ENCODE results near the gene PIGL.

Gene PIGL

GRCh38 chr17:16262201-16262600, 45.2 kb downstream of the PIGL start:
- Histone ChIP-seq H2AFZ (ENCODE audit: low read length) (no peak overlapping the region), H4K20me1 (ENCODE audit: insufficient read depth, low read length) (no peaks in the 10 kb centered on the region)

GRCh38 chr17:16267174-16267573, 50.2 kb downstream of the PIGL start:
- no peaks in the 10 kb centered on the region for H4K20me1 ChIP-seq (ENCODE audit: insufficient read depth, low read length)
- no peaks in the 10 kb centered on the region for H3K9me2 ChIP-seq (ENCODE audit: low read depth, low read length)
- no peak overlapping the region for H3K4me2 ChIP-seq (ENCODE audit: low read length)
- no peaks in the 10 kb centered on the region for H3K9me3 ChIP-seq (ENCODE audit: low read length)
- H3K4me1 ChIP-seq (ENCODE audit: insufficient read depth, low read length, severe bottlenecking) = peaks cover 15% of the 10 kb centered on the region
- no peak overlapping the region for H3K4me3 ChIP-seq (ENCODE audit: low read depth, low read length, poor library complexity, severe bottlenecking)
- H3K27ac ChIP-seq (ENCODE audit: low read depth, low read length, poor library complexity, severe bottlenecking) = peak overlapping the region; percentile 76
- H3K36me3 ChIP-seq (ENCODE audit: insufficient read depth, low read length) = no peaks in the 10 kb centered on the region; the same call in 1 of the 2 replicates
- H3K27me3 ChIP-seq (ENCODE audit: insufficient read depth, low read length) = no peaks in the 10 kb centered on the region
- H2AFZ ChIP-seq (ENCODE audit: low read length) = no peak overlapping the region
- no peaks in the 10 kb centered on the region for H3K79me2 ChIP-seq (ENCODE audit: insufficient read depth, low read length)
- no peaks in the 10 kb centered on the region for H3F3A ChIP-seq (ENCODE audit: insufficient read depth, low read length)
- no peak overlapping the region for H3K9ac ChIP-seq (ENCODE audit: low read length)
- TF ChIP-seq, protein P1, sequence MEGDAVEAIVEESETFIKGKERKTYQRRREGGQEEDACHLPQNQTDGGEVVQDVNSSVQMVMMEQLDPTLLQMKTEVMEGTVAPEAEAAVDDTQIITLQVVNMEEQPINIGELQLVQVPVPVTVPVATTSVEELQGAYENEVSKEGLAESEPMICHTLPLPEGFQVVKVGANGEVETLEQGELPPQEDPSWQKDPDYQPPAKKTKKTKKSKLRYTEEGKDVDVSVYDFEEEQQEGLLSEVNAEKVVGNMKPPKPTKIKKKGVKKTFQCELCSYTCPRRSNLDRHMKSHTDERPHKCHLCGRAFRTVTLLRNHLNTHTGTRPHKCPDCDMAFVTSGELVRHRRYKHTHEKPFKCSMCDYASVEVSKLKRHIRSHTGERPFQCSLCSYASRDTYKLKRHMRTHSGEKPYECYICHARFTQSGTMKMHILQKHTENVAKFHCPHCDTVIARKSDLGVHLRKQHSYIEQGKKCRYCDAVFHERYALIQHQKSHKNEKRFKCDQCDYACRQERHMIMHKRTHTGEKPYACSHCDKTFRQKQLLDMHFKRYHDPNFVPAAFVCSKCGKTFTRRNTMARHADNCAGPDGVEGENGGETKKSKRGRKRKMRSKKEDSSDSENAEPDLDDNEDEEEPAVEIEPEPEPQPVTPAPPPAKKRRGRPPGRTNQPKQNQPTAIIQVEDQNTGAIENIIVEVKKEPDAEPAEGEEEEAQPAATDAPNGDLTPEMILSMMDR (IDR thresholded peaks at IDR 0.05; ENCODE audit: low read length) = no peak
- TF ChIP-seq EZH2 (IDR thresholded peaks at IDR 0.05; ENCODE audit: borderline replicate concordance, low read length) = no peak

More at GRCh38 chr17:16262201-16262600, 45.2 kb downstream of the PIGL start:
- H3K9ac ChIP-seq (ENCODE audit: low read length) = no peak overlapping the region
- H3K79me2 ChIP-seq (ENCODE audit: insufficient read depth, low read length) = no peaks in the 10 kb centered on the region
- no peak for TF ChIP-seq EZH2 (IDR thresholded peaks at IDR 0.05; ENCODE audit: borderline replicate concordance, low read length)
- TF ChIP-seq, protein P1 (IDR thresholded peaks at IDR 0.05; ENCODE audit: low read length) = no peak
- H3K36me3 ChIP-seq (ENCODE audit: insufficient read depth, low read length) = peaks cover 16% of the 10 kb centered on the region
- H3K27me3 ChIP-seq (ENCODE audit: insufficient read depth, low read length) = no peaks in the 10 kb centered on the region
- no peaks in the 10 kb centered on the region for H3F3A ChIP-seq (ENCODE audit: insufficient read depth, low read length)
- H3K9me2 ChIP-seq (ENCODE audit: low read depth, low read length) = no peaks in the 10 kb centered on the region
- H3K9me3 ChIP-seq (ENCODE audit: low read length) = peaks cover 9% of the 10 kb centered on the region; the same call in 1 of the 2 replicates
- H3K4me3 ChIP-seq (ENCODE audit: low read depth, low read length, poor library complexity, severe bottlenecking) = no peak overlapping the region
- no peak overlapping the region for H3K4me2 ChIP-seq (ENCODE audit: low read length)
- H3K4me1 ChIP-seq (ENCODE audit: insufficient read depth, low read length, severe bottlenecking) = peaks cover 2% of the 10 kb centered on the region
- no peak overlapping the region for H3K27ac ChIP-seq (ENCODE audit: low read depth, low read length, poor library complexity, severe bottlenecking)

DNA sequence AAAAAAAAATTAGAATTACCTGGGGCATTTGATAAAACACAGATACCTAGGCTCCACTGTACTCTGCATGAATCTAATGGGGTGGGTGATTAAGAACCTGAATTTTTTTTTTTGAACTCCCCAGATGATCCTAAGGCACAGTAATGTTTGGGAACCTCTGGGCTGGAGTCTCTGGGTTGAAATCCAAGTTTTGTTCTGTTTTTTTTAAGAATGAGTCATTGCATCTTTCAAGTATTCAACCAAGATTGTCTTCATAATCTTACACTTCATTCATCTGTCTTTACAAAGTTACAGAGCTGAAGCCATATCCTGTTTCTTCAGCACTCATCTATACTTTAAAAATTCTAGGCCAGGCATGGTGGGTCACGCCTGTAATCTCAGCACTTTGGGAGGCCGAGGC, 52.6 kb downstream of the PIGL start:
- H4K20me1 ChIP-seq (ENCODE audit: insufficient read depth, low read length) = no peaks in the 10 kb centered on the region
- no peaks in the 10 kb centered on the region for H3K27me3 ChIP-seq (ENCODE audit: insufficient read depth, low read length)
- H3K9ac ChIP-seq (ENCODE audit: low read length) = no peak overlapping the region
- TF ChIP-seq EZH2 (IDR thresholded peaks at IDR 0.05; ENCODE audit: borderline replicate concordance, low read length) = no peak
- TF ChIP-seq, protein P1 (IDR thresholded peaks at IDR 0.05; ENCODE audit: low read length) = no peak
- no peak overlapping the region for H3K4me3 ChIP-seq (ENCODE audit: low read depth, low read length, poor library complexity, severe bottlenecking)
- no peak overlapping the region for H2AFZ ChIP-seq (ENCODE audit: low read length)
- no peaks in the 10 kb centered on the region for H3K79me2 ChIP-seq (ENCODE audit: insufficient read depth, low read length)
- no peak overlapping the region for H3K27ac ChIP-seq (ENCODE audit: low read depth, low read length, poor library complexity, severe bottlenecking)
- no peaks in the 10 kb centered on the region; the same call in 1 of the 2 replicates for H3K9me3 ChIP-seq (ENCODE audit: low read length)
- no peaks in the 10 kb centered on the region for H3F3A ChIP-seq (ENCODE audit: insufficient read depth, low read length)
- no peaks in the 10 kb centered on the region for H3K9me2 ChIP-seq (ENCODE audit: low read depth, low read length)
- H3K36me3 ChIP-seq (ENCODE audit: insufficient read depth, low read length) = peaks cover 5% of the 10 kb centered on the region; the same call in 1 of the 2 replicates
- H3K4me1 ChIP-seq (ENCODE audit: insufficient read depth, low read length, severe bottlenecking) = peaks cover 15% of the 10 kb centered on the region
- H3K4me2 ChIP-seq (ENCODE audit: low read length) = no peak overlapping the region
